A673 (cell line): ENCODE results near the gene PASK. TPM values are rescaled to one million over a fixed set of nuclear protein-coding genes. Genes with fewer than 3 reads are reported as not detected.

ENCODE experiments used
- BruUV-seq: library from RNA; stranded (reverse); fragments of 400-500 nt; replicated peaks from 2 replicates; lab custom pipeline; 2021; lab: Mats Ljungman, UMichigan
- CTCF ChIA-PET: fragments of 300-600 bp; sonication (Branson Sonifier 250); formaldehyde crosslinking; loops from one replicate; lab custom pipeline; 2022; ENCODE audit warnings: antibody characterized with exemption; lab: Charles Lee
- POLR2A ChIA-PET: fragments of 300-600 bp; sonication (Branson Sonifier 250); formaldehyde crosslinking; loops from one replicate; lab custom pipeline; 2022; ENCODE audit warnings: antibody characterized with exemption; ENCODE audit not compliant: low non-redundant PET; lab: Charles Lee
- DNase-seq: peaks from one replicate; pipeline ENCODE4 v3.0.0-alpha.2; 2015; ENCODE audit warnings: low spot score
- H3K27ac ChIP-seq: fragments of 200-600 bp; sonication (generic); 2 replicates; pipeline ENCODE4 v1.5.1; 2016; ENCODE audit warnings: mixed run types, low read depth, mild to moderate bottlenecking, mixed read lengths, antibody characterized with exemption, low read length; ENCODE audit not compliant: poor library complexity, severe bottlenecking
- H3K27me3 ChIP-seq: fragments of 200-600 bp; sonication (generic); replicated peaks from 2 replicates; pipeline ENCODE4 v1.6.1; 2017; ENCODE audit warnings: mixed run types, low read depth, mild to moderate bottlenecking, mixed read lengths, antibody characterized with exemption, low read length; ENCODE audit not compliant: insufficient read depth, poor library complexity
- H3K36me3 ChIP-seq: fragments of 200-600 bp; sonication (generic); 2 replicates; pipeline ENCODE4 v1.6.1; 2016; ENCODE audit warnings: mixed run types, mild to moderate bottlenecking, mixed read lengths, antibody characterized with exemption, low read length; ENCODE audit not compliant: insufficient read depth, poor library complexity, severe bottlenecking
- H3K4me1 ChIP-seq: fragments of 200-600 bp; sonication (generic); 2 replicates; pipeline ENCODE4 v1.6.1; 2017; ENCODE audit warnings: mixed run types, mild to moderate bottlenecking, mixed read lengths, antibody characterized with exemption, low read length; ENCODE audit not compliant: insufficient read depth, poor library complexity, severe bottlenecking
- H3K4me3 ChIP-seq: fragments of 200-600 bp; sonication (generic); 2 replicates; pipeline ENCODE4 v1.5.1; 2016; ENCODE audit warnings: low read depth, mixed run types, mild to moderate bottlenecking, mixed read lengths, low read length; ENCODE audit not compliant: poor library complexity, severe bottlenecking
- H3K9me3 ChIP-seq: fragments of 200-600 bp; sonication (generic); 2 replicates; pipeline ENCODE4 v1.6.1; 2016; ENCODE audit warnings: mixed run types, low read depth, mild to moderate bottlenecking, mixed read lengths, antibody characterized with exemption, low read length; ENCODE audit not compliant: poor library complexity, severe bottlenecking
- EZH2 ChIP-seq: fragments of 200-600 bp; sonication (generic); IDR thresholded peaks from 2 replicates; pipeline ENCODE4 v1.6.1; 2017; ENCODE audit warnings: borderline replicate concordance, low read depth, mild to moderate bottlenecking, mixed read lengths, antibody characterized with exemption, low read length; ENCODE audit not compliant: poor library complexity, severe bottlenecking
- intact Hi-C: fragments of 100-400 bp; cut with micrococcal nuclease; formaldehyde crosslinking; loops from one replicate; pipeline ENCODE4 v1.10.0; 2022; ENCODE audit not compliant: unreplicated experiment
- total RNA-seq: library from RNA; stranded (reverse); gene quantifications from 2 replicates; pipeline ENCODE4 v1.2.3, GENCODE V29; 2021
- TF ChIP-seq, protein P1 (sequence below): fragments of 300-800, 200-600 bp; sonication (generic); conservative IDR thresholded peaks from 2 replicates; pipeline ENCODE4 v1.5.1; 2017; ENCODE audit warnings: low read depth, mild to moderate bottlenecking, antibody characterized with exemption, low read length, moderate library complexity, mixed read lengths

PASK gene
- total RNA-seq, 1 experiment from 2014 or later, result 59.4 TPM

DNA sequence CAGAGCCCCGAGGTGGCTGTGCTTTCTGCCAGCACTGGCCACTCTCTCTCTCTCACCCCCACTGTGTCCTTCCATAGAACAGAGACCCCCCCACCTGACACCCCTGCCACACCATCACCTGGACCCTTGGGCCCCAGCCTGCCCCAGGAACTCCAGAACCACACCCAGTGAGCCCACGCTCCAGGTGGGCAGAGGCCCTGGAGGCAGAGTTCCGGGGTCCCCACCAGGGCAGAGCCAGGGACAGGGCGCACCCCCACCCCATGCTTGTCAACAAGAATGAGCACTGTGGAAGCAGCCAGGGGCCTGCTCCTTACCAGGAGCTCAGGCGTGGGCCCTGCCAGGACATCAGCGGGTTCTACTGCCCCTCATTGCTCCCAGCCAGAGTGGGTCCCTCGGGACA, 14.6 kb downstream of the PASK start:
- POLR2A ChIA-PET, result no interaction called here
- Histone ChIP-seq H3K27me3 (no peaks in the 10 kb centered on the region), H3K4me1 (no peaks in the 10 kb centered on the region), H3K4me3 (no peak overlapping the region), H3K9me3 (no peaks in the 10 kb centered on the region), H3K36me3 (peaks cover 25% of the 10 kb centered on the region), H3K27ac (no peak overlapping the region)
- no TSS peak for BruUV-seq
- TF ChIP-seq, protein P1, sequence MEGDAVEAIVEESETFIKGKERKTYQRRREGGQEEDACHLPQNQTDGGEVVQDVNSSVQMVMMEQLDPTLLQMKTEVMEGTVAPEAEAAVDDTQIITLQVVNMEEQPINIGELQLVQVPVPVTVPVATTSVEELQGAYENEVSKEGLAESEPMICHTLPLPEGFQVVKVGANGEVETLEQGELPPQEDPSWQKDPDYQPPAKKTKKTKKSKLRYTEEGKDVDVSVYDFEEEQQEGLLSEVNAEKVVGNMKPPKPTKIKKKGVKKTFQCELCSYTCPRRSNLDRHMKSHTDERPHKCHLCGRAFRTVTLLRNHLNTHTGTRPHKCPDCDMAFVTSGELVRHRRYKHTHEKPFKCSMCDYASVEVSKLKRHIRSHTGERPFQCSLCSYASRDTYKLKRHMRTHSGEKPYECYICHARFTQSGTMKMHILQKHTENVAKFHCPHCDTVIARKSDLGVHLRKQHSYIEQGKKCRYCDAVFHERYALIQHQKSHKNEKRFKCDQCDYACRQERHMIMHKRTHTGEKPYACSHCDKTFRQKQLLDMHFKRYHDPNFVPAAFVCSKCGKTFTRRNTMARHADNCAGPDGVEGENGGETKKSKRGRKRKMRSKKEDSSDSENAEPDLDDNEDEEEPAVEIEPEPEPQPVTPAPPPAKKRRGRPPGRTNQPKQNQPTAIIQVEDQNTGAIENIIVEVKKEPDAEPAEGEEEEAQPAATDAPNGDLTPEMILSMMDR, result no peak
- no peak for TF ChIP-seq EZH2
- intact Hi-C loops, result no loop called here
- DNase-seq, result no peak
- CTCF ChIA-PET, result no interaction called here

DNA sequence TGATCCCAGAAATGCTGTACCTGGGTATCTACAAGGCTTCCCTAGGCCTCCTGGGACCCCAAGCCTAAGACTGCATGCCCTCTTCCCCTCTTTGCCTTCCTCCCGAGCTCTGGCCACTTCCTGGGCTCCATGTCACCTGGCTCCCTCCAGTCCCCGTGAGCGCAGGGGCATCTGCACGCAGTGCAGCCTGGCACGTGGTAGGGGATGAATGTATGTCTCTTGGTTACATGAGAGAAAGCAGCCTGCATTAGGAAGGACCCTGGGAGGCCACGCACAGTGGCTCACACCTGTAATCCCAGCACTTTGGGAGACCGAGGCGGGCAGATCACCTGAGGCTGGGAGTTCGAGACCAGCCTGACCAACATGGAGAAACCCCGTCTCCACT, 15.8 kb downstream of the PASK start:
- no TSS peak for BruUV-seq
- no peak for DNase-seq
- no peaks in the 10 kb centered on the region for H3K4me1 ChIP-seq
- H3K27me3 ChIP-seq, result no peaks in the 10 kb centered on the region
- POLR2A ChIA-PET, result no interaction called here
- intact Hi-C loops, result no loop called here
- no peaks in the 10 kb centered on the region for H3K9me3 ChIP-seq
- H3K4me3 ChIP-seq, result no peak overlapping the region
- CTCF ChIA-PET, result no interaction called here
- no peak overlapping the region for H3K27ac ChIP-seq
- peaks cover 22% of the 10 kb centered on the region for H3K36me3 ChIP-seq
- no peak for TF ChIP-seq EZH2
- TF ChIP-seq, protein P1, result no peak

DNA sequence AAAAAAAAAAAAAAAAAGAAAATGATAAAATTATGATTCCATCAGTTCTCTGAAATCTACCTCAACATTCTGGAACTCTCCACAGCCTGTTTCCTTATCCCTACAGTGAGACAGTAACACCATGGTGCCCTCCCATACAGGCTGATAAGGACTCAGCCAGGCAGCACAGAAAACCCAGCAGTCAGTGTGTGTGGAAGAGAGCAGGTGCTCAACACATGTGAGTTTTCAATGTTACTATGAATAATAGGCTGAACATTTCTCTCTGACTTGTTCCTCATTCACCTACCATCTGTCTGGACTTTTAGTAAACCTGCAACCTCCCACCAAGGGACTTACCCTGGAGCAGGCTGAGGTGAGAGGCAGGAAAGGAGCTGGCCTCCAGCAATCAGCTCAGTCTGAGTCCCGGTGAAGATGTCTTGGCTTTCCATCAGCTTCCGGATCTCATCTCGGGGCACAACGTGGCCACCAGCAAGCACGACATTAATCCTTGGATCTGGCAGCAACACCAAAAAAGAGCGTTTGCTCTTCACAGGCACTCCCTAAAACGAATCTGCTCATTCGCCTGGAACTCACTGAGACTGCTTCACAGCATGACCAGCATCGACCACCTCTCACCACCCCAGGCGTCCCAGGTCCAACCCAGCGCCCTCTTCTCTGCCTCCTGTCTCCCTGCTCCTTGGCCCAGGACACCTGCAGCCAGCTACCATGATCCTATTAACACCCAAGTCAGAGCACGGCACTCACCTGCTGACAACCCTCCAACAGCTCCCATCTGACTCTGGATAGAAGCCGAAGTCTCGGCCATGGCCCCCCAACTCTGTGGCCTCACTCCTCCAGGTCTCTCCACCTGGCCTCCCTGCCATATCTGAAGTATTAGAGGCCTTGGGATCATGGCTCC, 16.5 kb downstream of the PASK start:
- H3K4me1 ChIP-seq, result no peaks in the 10 kb centered on the region
- H3K36me3 ChIP-seq, result peaks cover 16% of the 10 kb centered on the region
- TF ChIP-seq, protein P1, result no peak
- TF ChIP-seq EZH2, result no peak
- POLR2A ChIA-PET, result no interaction called here
- no peaks in the 10 kb centered on the region for H3K27me3 ChIP-seq
- no peaks in the 10 kb centered on the region for H3K9me3 ChIP-seq
- no TSS peak for BruUV-seq
- CTCF ChIA-PET, result no interaction called here
- no peak overlapping the region for H3K27ac ChIP-seq
- intact Hi-C loops, result no loop called here
- no peak overlapping the region for H3K4me3 ChIP-seq
- DNase-seq, result no peak
